ENCODE results near the gene ZNF677. TPM values are rescaled to one million over a fixed set of nuclear protein-coding genes. Genes with fewer than 3 reads are reported as not detected.
"Not testable (repeated sequence)": the region's sequence is repeated elsewhere in the genome, so short reads cannot be mapped to it uniquely, and the experiment has no call there.

ZNF677 gene
- total RNA-seq, 1 donor from 2014 or later: 27.5 TPM

DNA sequence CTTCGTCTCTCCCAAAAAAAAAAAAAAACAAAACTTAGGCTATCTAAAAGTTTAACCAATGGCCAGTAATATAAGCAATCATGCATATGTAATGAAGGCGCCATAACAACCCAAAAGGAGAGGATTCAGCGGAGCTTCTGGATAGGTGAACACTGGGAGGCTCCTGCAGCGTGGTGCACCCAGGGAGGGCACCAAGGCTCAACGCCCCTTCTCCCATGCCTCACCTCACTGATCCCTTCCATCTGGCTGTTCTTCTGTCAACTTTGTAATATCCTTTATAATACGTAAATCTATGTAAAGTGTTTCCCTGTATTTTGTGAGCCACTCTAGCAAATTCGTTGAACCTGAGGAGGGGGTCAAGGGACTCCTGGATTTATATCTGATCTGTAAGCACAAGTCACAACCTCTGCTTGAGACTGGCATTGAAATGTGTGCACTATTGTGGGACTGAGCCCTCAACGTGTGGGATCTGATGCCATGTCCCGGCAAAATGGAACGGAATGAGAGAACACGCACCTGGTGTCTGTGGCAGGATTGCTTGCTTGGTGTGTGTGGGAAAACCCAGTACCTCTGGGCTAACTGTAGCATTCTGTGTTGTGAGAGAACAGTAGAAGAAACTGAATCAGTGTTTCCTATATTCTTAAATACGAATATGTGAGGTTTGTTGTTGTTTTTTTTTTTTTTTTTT is 61.0 kb downstream of the ZNF677 start:
- DNase-seq: no peak

DNA sequence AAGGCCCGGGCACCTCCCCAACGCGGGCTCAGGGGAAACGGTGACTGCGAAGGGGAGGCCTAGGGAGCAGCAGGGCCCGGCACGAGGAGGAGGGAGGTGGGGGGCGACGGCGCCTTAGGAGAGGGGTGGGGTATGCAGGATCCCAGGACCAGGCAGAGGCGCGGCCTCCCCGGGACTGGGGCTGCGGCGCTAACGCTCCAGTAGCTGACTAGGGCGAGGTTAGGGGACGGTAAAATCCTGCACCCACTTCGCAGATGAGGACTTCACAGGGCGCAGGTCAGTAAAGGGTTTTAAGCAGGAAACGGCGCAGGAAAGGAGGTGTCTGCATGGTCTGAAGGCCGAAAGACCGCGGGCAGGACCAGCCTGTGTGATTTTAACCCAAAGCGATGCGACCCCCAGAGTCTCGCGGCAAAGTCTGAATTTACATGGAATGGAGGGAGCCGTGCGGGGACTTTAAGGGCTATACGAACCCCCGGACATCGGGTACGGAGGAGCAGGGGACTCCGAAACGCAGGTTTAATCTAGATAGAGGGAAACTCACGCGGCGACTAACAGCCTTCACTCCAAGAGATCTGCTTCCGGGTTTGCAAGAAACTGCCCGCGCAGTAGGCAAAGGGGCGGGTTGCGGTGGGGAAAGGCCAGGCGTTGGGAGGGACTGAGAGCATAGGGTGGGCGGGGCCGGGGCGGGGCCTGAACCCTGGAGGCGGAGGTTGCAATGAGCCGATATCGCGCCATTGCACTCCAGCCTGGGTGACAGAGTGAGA is 61.7 kb downstream of the ZNF677 start, which contains the start of gene ZNF665:
Gene ZNF665, minus strand, starts transcription at position 588 of the 764 bp plus-strand sequence. CDS start 10,460 bp downstream, outside the sequence.
- peak; percentile 91 for DNase-seq

DNA sequence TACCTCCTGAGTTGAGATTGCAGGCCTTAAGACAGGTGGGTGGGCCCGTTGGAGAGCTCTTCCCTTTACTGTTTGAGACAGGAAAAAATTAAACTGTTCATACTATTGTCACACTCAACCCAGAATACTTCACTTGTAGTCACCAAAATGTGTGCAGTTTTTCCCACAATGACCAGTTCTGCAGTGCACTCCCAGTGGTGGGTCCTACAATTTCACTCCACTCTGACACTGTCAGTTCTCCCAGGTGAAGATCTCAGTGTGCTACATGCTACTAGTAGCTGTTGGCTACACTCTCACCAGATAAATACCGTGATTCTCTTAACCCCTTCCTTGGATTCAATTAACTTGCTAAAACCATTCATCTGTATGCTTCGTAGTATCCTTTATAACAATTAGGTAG is 64.4 kb downstream of the ZNF677 start:
- DNase-seq: no peak

DNA sequence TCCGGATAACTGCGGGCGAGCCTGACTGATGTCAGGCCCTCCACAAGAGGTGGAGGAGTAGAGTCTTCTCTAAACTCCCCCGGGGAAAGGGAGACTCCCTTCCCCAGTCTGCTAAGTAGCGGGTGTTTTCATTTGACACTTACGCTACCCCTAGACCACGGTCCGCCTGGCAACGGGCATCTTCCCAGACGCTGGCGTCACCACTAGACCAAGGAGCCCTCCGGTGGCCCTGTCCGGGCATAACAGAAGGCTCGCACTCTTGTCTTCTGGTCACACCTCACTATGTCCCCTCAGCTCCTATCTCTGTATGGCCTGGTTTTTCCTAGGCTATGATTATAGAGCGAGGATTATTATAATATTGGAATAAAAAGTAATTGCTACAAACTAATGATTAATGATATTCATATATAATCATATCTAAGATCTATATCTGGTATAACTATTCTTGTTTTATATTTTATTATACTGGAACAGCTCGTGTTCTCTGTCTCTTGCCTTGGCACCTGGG is 64.9 kb downstream of the ZNF677 start:
- not testable (repeated sequence) for DNase-seq

Other genes with a start within 250 kb of the ZNF677 start
- gene ERVV-1, start 241.0 kb downstream of the ZNF677 start, total RNA-seq: not detected
- gene ERVV-2, start 210.1 kb downstream of the ZNF677 start, total RNA-seq: not detected
- gene ZNF160, start 151.5 kb downstream of the ZNF677 start, total RNA-seq: 42.4 TPM
- 12.5 TPM for gene ZNF415, start 122.0 kb downstream of the ZNF677 start, total RNA-seq
- gene ZNF347, start 95.8 kb downstream of the ZNF677 start, total RNA-seq: 10.9 TPM
- 3.1 TPM for gene ZNF665, start 61.5 kb downstream of the ZNF677 start, total RNA-seq
- gene VN1R2, start 3.4 kb upstream of the ZNF677 start, total RNA-seq: not detected
- gene VN1R4, start 12.8 kb upstream of the ZNF677 start, total RNA-seq: not detected
- 8.2 TPM for gene ZNF845, start 78.9 kb upstream of the ZNF677 start, total RNA-seq
- 13.5 TPM for gene ZNF525, start 110.8 kb upstream of the ZNF677 start, total RNA-seq
- gene ZNF765, start 140.3 kb upstream of the ZNF677 start, total RNA-seq: 12.2 TPM
- 8.2 TPM for gene ZNF761, start 177.1 kb upstream of the ZNF677 start, total RNA-seq
- gene ZNF813, start 212.9 kb upstream of the ZNF677 start, total RNA-seq: 4.4 TPM